HG03565 (cell line): ENCODE results near the gene KRT38.
"Not testable (repeated sequence)": the region's sequence is repeated elsewhere in the genome, so short reads cannot be mapped to it uniquely, and the experiment has no call there.

Experiments
- ATAC-seq: cut with Tn5 transposase; IDR thresholded peaks from one replicate; pipeline ENCODE4 v1.9.1; 2021; ENCODE audit warnings: mild to moderate bottlenecking, moderate library complexity; ENCODE audit not compliant: unreplicated experiment

Gene KRT38

GRCh38 chr17:41463746-41464145, 23.0 kb upstream of the KRT38 start:
- no peak for ATAC-seq

DNA sequence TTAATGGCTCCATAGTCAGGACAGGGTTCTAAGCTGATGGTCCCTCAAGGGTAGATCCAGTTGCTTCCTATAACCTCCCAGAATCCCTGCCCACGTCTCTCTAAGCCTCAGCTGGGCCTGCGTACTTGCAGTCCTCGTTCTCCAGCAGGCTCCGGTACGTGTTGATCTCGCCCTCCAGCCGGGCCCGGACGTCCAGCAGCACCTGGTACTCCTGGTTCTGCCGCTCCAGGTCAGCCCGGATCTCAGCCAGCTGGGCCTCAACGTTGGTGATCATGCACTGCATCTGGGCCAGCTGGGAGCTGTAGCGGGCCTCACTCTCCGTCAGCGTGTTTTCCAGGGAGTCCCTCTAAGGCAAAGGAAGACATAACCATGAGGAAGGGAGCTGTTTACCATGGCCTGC, 21.9 kb upstream of the KRT38 start:
- ATAC-seq = no peak

DNA sequence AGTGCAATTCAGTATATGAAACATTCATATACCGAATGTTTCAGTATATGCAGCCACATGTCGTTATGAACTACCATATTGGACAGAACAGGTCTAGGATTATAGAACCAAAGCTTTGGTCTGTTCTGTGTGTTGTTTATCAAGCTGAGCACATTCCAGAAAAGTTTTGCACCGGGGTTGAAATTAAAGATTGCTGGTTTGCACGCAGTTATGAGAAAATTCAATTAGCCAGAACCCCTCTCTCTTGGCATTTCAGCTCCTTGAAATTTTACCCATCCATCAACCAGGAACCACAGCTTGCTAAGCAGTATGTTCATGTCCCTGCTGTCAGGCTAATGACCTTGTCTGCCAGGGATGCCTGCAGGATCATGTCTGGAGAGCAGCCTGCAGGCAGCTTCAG, 16.9 kb upstream of the KRT38 start:
- no peak for ATAC-seq

DNA sequence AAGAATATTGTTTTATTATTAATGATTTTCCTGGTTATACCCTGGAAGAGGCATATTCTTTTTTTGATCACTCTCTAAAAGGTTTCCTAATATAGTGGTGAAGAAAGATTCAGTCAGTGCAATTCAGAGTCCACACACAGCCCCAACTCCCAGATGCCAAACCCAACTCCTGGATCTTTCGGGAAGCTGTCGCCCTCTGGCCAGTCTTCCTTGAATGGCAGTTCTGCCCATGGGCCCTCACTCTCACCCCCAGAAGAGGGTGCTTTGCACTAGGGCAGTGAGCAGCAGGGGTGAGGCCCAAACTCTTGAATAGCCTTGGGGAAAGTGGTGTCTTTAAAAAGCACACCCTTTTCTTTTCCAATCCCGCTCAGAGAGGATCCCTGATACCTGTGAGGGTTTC, 15.4 kb upstream of the KRT38 start:
- no peak for ATAC-seq

GRCh38 chr17:41455236-41455635, 14.5 kb upstream of the KRT38 start:
- ATAC-seq = no peak

- no peak for ATAC-seq
Measured at GRCh38 chr17:41453066-41453465, 12.3 kb upstream of the KRT38 start.

DNA sequence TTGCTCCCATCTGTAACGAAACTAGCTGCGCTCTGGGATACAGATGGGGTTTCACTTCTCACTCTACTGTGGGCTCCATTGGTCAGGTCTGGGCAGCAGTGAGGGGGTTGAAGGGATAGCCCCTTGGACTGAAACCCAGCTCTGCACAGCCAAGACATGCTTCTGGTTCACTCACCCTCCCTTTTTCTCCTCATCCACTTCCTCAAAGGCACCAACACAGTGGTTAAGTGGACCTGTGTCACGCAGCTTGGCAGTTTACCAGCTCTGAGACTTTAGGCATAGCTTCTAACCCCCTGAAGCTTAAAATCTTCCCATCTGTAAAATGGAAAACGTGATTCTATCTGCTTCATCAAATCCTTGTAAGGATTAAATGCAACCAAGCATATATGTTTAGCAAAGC, 11.5 kb upstream of the KRT38 start:
- ATAC-seq = no peak

- ATAC-seq = no peak
Measured at GRCh38 chr17:41451154-41451728, 10.5 kb upstream of the KRT38 start.

GRCh38 chr17:41449008-41449407, 8.2 kb upstream of the KRT38 start:
- no peak for ATAC-seq

DNA sequence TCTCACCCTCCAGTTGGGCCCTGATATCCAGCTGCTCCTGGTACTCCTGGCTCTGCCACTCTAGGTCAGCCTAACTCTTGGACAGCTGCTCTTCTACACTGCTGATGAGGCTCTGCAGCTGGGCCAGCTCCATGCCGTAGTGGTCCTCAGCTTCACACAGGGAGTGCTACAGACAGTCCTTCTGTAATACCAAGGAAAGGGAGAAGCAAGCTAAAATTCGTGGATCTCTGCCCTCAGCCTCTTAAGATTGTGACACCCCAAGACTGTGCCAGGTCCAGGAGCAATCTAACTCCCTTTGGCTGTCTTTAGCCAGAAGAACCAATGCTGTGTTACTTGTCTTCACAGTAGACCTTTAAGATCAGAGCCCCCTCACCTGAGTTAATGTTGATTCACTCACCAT, 7.7 kb upstream of the KRT38 start:
- ATAC-seq = no peak

DNA sequence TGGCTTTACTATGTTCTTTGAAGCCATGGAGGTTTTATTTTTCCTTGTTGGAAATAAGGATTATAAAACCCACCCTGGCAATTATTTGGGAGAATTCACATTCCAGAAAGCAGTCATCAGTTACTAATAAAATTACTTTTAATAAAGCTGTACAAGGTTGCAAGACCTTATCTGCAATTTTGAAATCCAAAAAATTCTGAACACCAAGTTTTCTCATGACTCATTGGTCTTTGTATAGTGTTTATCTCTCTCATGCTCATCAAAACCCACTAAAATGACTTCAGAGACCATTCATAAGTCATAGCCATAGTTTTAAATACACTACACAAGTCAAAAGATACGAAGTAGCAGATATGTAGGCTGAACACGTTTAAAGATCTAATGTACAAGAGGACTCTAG, 6.0 kb upstream of the KRT38 start:
- ATAC-seq = no peak

DNA sequence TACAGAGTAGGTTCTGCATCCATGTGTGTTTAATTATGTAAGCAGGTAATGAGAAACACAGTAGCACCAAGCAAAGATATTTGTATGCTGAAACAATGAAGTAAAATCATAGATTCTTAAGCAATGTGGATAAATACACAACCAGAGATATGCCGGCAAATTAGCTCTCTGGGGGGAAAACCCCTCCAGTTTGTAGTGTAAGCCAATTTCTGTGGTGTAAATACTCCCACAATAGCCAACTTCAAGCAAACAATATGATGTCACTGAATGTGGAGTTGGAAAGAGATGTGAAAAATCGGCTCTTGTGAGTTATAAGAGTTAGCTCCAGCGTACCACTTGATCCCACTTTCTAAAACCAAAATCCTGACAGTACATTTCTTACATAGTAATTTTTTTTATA, 3.9 kb upstream of the KRT38 start:
- ATAC-seq = no peak

DNA sequence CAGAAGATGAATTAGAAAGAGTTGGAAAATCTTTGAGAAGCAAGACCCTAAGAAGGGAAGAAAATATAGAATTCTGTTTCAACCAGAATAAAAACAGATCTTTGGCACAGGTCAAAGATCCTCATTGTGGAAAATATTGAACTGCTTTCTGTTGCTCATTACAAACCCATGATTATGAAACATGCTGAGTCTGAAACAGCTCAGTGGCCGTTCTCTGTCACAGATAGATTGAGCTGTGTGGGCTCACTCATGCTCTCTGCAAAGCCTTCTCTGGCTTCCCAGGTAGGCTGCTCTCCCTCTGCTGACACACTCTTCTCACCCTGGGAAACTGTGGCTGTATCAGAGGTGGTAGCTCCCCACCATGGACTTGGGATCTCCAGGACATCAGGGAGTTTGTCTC, 3.4 kb upstream of the KRT38 start:
- no peak for ATAC-seq

DNA sequence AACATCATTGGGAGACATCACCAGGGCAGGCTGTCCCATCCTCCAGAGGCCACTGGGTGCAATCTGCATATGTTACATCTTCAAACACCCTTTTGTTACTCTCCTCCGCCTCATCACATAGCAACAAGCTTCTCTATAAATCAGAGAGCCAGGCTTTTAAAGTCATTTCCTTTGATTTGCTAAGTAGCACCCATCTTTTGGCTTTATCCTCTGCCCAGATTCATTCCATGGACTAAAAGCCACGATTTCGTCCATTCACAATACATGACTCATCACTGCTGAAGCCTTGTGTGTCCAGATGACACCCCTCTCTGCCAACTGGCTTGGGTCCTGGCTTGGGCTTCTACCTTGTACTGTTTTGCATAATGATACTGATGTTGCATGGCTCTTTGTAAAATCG, 2.0 kb upstream of the KRT38 start:
- ATAC-seq = no peak

GRCh38 chr17:41439375-41439774, 1.4 kb downstream of the KRT38 start:
- no peak for ATAC-seq

- ATAC-seq = no peak
Measured at GRCh38 chr17:41437769-41438168, 3.0 kb downstream of the KRT38 start.

DNA sequence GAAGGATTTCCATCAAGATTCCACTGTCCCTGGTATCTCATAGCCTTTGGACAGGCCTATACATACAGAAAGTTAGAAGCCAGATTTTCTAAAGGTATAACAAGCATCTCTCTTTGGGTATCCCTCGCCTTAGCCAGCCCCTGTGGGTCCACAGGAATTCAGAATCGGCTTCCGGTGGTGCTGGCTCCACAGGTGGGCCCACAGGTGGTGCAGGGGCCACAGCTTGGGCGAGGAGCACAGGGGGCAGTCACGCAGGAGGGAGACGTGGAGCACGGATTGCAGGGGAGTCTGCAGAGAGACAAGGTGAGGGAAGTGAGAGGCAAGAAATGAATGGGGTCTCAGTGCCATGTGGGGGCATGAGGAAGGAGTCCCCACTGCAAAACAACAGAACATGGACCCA, 3.5 kb downstream of the KRT38 start:
- ATAC-seq = no peak

GRCh38 chr17:41434415-41434814, 6.4 kb downstream of the KRT38 start:
- ATAC-seq = no peak

- no peak for ATAC-seq
Measured at GRCh38 chr17:41434005-41434404, 6.8 kb downstream of the KRT38 start.

GRCh38 chr17:41433586-41433985, 7.2 kb downstream of the KRT38 start:
- ATAC-seq = no peak

DNA sequence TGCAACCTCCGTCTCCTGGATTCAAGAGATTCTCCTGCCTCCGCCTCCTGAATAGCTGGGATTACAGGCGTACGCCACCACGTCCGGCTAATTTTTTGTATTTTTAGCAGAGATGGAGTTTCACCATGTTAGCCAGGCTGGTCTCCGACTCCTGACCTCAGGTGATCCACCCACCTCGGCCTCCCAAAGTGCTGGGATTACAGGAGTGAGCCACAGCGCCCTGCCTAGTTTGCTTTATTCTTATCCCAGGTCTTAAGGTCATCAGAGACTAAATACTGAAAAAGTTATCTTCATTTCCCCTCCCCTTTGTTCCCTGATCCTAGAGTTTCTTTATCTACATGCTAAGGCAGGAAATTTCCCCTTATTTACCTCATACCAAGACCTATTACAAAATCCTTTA, 10.4 kb downstream of the KRT38 start:
- not testable (repeated sequence) for ATAC-seq

GRCh38 chr17:41429667-41430066, 11.1 kb downstream of the KRT38 start:
- no peak for ATAC-seq

DNA sequence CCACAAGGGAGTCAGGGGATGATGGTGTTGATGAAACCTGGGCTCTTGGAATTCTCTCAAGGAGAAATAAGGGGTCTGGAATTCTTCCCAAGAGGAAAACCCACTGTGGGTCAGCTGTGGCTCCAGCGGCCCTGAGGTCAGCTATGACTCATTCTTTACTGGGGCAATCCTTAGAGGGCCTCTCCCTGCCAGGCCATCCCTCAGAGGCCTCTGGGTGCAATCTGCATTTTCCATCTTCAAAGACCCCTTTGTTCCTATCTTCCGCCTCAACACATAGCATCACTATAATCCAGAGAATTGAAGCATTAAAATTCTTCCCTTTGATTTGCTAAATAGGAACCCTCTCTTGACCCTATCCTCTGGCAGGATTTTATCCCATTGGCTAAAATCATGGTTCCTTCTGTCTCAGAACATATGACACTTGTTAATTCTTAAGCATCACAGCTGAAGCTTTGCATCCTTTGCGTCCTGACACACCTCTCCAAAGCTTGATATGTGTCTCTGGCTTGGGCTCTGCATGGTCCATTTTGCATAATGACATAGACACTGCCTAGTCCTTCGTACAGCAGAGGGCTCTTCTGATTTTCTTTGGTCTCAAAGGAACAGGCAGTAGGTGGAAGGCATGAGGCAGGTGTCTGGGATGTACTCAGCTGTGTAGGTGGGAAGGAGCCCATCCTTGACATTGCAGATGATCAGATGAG, 12.0 kb downstream of the KRT38 start:
- no peak for ATAC-seq
